Adrenal gland (tissue), 5 donors: ENCODE results near the gene RGS4.

Source experiments
- POLR2A ChIP-seq, 2 donors: fragments of 450-650 bp; IDR thresholded peaks; one replicate each; pipeline ENCODE4 v1.6.1; 2017; ENCODE audit warnings: antibody characterized with exemption in 2 of 2, mild to moderate bottlenecking in 2 of 2, moderate library complexity in 1 of 2
- TF ChIP-seq, protein P1 (sequence below), 6 experiments: fragments of 450-650 bp in 4 of 6; fragments of 200-600 bp in 2 of 6; sonication (generic) in 1 of 6; IDR thresholded peaks; 1 replicate in 5 of 6; 2 replicates in 1 of 6; pipeline versions ENCODE4 v1.5.1 to v1.8.0; 2016 to 2021; ENCODE audit warnings: antibody characterized with exemption in 6 of 6, mild to moderate bottlenecking in 2 of 6, moderate library complexity in 1 of 6
- donor health status: DM: no; HTN: no; CAD: no.

GRCh38 chr1:163120372-163120771 is 51.2 kb downstream of the RGS4 start:
- TF ChIP-seq POLR2A (IDR thresholded peaks at IDR 0.05) = no peak
- TF ChIP-seq, protein P1, sequence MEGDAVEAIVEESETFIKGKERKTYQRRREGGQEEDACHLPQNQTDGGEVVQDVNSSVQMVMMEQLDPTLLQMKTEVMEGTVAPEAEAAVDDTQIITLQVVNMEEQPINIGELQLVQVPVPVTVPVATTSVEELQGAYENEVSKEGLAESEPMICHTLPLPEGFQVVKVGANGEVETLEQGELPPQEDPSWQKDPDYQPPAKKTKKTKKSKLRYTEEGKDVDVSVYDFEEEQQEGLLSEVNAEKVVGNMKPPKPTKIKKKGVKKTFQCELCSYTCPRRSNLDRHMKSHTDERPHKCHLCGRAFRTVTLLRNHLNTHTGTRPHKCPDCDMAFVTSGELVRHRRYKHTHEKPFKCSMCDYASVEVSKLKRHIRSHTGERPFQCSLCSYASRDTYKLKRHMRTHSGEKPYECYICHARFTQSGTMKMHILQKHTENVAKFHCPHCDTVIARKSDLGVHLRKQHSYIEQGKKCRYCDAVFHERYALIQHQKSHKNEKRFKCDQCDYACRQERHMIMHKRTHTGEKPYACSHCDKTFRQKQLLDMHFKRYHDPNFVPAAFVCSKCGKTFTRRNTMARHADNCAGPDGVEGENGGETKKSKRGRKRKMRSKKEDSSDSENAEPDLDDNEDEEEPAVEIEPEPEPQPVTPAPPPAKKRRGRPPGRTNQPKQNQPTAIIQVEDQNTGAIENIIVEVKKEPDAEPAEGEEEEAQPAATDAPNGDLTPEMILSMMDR (IDR thresholded peaks at IDR 0.05) = no peak
